H1 (cell line): ENCODE measurements around the gene CTRL. TPM values are rescaled to one million over a fixed set of nuclear protein-coding genes. Genes with fewer than 3 reads are reported as not detected.

ENCODE experiments used
- CTCF ChIA-PET: fragments of 300-600 bp; sonication (Branson Sonifier 250); formaldehyde crosslinking; loops from one replicate; lab custom pipeline; 2021; ENCODE audit not compliant: partially characterized antibody; lab: Charles Lee
- POLR2A ChIA-PET: fragments of 300-600 bp; sonication (Branson Sonifier 250); formaldehyde crosslinking; loops from one replicate; lab custom pipeline; 2021; ENCODE audit warnings: inconsistent platforms; ENCODE audit not compliant: partially characterized antibody; lab: Charles Lee
- DNase-seq, 2 experiments: peaks; one replicate each; pipeline versions ENCODE4 v3.0.0 to v3.0.0-alpha.2; 2010 to 2022; ENCODE audit warnings: low spot score in 2 of 2, low read depth in 1 of 2, mixed read lengths in 1 of 2
- FAIRE-seq: peaks from 2 replicates; lab custom pipeline; 2011; peaks lifted over from hg19 to GRCh38; lab: Jason Lieb, UNC
- H2AFZ ChIP-seq: 2 replicates; pipeline ENCODE4 v1.8.1; 2012; ENCODE audit warnings: low read length, inconsistent platforms
- H2AK5ac ChIP-seq: 2 replicates; pipeline ENCODE4 v1.6.1; 2013; ENCODE audit warnings: low read depth, low read length
- H2BK120ac ChIP-seq: replicated peaks from 2 replicates; pipeline ENCODE3; 2013; ENCODE audit warnings: low read depth, low read length, inconsistent platforms
- H2BK12ac ChIP-seq: 2 replicates; pipeline ENCODE4 v1.6.1; 2013; ENCODE audit warnings: low read depth, low read length
- H2BK15ac ChIP-seq: 2 replicates; pipeline ENCODE4 v1.6.1; 2013; ENCODE audit warnings: low read length
- H2BK20ac ChIP-seq: 2 replicates; pipeline ENCODE4 v1.6.1; 2013; ENCODE audit warnings: low read length
- H2BK5ac ChIP-seq: 2 replicates; pipeline ENCODE4 v1.6.1; 2013; ENCODE audit warnings: low read depth, low read length
- H3K14ac ChIP-seq: 2 replicates; pipeline ENCODE4 v1.6.1; 2013; ENCODE audit warnings: inconsistent platforms; ENCODE audit not compliant: insufficient read length
- H3K18ac ChIP-seq: 2 replicates; pipeline ENCODE4 v1.6.1; 2013; ENCODE audit warnings: low read length; ENCODE audit errors: extremely low read depth
- H3K23ac ChIP-seq: 2 replicates; pipeline ENCODE4 v1.6.1; 2013; ENCODE audit warnings: inconsistent platforms; ENCODE audit not compliant: insufficient read length
- H3K23me2 ChIP-seq: 2 replicates; pipeline ENCODE4 v1.6.1; 2013; ENCODE audit warnings: low read depth, low read length
- H3K27ac ChIP-seq: 2 replicates; pipeline ENCODE4 v1.6.1; 2011; ENCODE audit warnings: low read depth, low read length, inconsistent platforms
- H3K27me3 ChIP-seq, 4 experiments: replicated peaks in 1 of 4; 1 replicate in 1 of 4; 2 replicates in 3 of 4; pipeline versions ENCODE4 v1.6.1 to v1.8.1; 2011 to 2013; ENCODE audit warnings: low read length in 3 of 4, mild to moderate bottlenecking in 3 of 4, inconsistent platforms in 2 of 4, mixed read lengths in 2 of 4, moderate library complexity in 1 of 4; ENCODE audit not compliant: control insufficient read depth in 3 of 4, insufficient read depth in 3 of 4; ENCODE audit errors: extremely low read depth in 1 of 4
- H3K36me3 ChIP-seq, 4 experiments: 2 replicates each; pipeline versions ENCODE4 v1.6.1 to v1.8.1; 2011 to 2013; ENCODE audit warnings: mild to moderate bottlenecking in 4 of 4, low read length in 3 of 4, moderate library complexity in 2 of 4, control low read depth in 1 of 4, inconsistent platforms in 1 of 4; ENCODE audit not compliant: insufficient read depth in 4 of 4, control insufficient read depth in 2 of 4
- H3K4ac ChIP-seq: replicated peaks from 2 replicates; pipeline ENCODE3; 2013; ENCODE audit warnings: low read length, low read depth, mixed read lengths, inconsistent platforms; ENCODE audit not compliant: insufficient read length
- H3K4me1 ChIP-seq, 4 experiments: replicated peaks in 1 of 4; 1 replicate in 1 of 4; 2 replicates in 3 of 4; pipeline versions ENCODE4 v1.6.1 to v1.8.1; 2011 to 2013; ENCODE audit warnings: low read length in 3 of 4, inconsistent platforms in 2 of 4, mixed read lengths in 1 of 4; ENCODE audit not compliant: insufficient read depth in 4 of 4, control insufficient read depth in 3 of 4
- H3K4me2 ChIP-seq, 2 experiments: 2 replicates each; pipeline versions ENCODE4 v1.6.1 to v1.8.1; 2011 to 2013; ENCODE audit warnings: low read depth in 2 of 2, low read length in 2 of 2, control low read depth in 1 of 2, inconsistent platforms in 1 of 2, mild to moderate bottlenecking in 1 of 2; ENCODE audit not compliant: insufficient read depth in 1 of 2
- H3K4me3 ChIP-seq, 4 experiments: fragments of 200-600, 300-600 bp in 1 of 4; sonication (generic), shearing (Covaris generic), sonication (Bioruptor Twin) in 1 of 4; 2 replicates each; pipeline versions ENCODE4 v1.5.1 to v1.8.1; 2011 to 2016; ENCODE audit warnings: low read length in 4 of 4, low read depth in 3 of 4, control low read depth in 2 of 4, inconsistent platforms in 2 of 4, mild to moderate bottlenecking in 2 of 4, mixed read lengths in 1 of 4, moderate library complexity in 1 of 4; ENCODE audit not compliant: insufficient read depth in 2 of 4; ENCODE audit errors: extremely low read depth in 1 of 4
- H3K56ac ChIP-seq: replicated peaks from 2 replicates; pipeline ENCODE3; 2013; ENCODE audit warnings: low read depth, mild to moderate bottlenecking, mixed read lengths, low read length, inconsistent platforms; ENCODE audit not compliant: insufficient read length
- H3K79me1 ChIP-seq: 2 replicates; pipeline ENCODE4 v1.6.1; 2013; ENCODE audit warnings: low read depth, low read length, control low read depth
- H3K79me2 ChIP-seq, 2 experiments: 2 replicates each; pipeline versions ENCODE4 v1.6.1 to v1.8.1; 2012 to 2013; ENCODE audit warnings: low read length in 2 of 2, mild to moderate bottlenecking in 2 of 2, inconsistent platforms in 1 of 2; ENCODE audit not compliant: insufficient read depth in 2 of 2, control insufficient read depth in 1 of 2
- H3K9ac ChIP-seq, 4 experiments: replicated peaks in 1 of 4; 1 replicate in 1 of 4; 2 replicates in 3 of 4; pipeline versions ENCODE4 v1.6.1 to v1.8.1; 2011 to 2013; ENCODE audit warnings: low read depth in 3 of 4, low read length in 3 of 4, control low read depth in 2 of 4, mild to moderate bottlenecking in 2 of 4, moderate library complexity in 2 of 4, inconsistent platforms in 1 of 4; ENCODE audit errors: extremely low read depth in 1 of 4
- H3K9me3 ChIP-seq, 2 experiments: 2 replicates each; pipeline versions ENCODE4 v1.6.1 to v1.8.1; 2012 to 2013; ENCODE audit warnings: mild to moderate bottlenecking in 2 of 2, moderate library complexity in 2 of 2, control low read depth in 1 of 2, inconsistent platforms in 1 of 2, low read depth in 1 of 2, low read length in 1 of 2, mixed read lengths in 1 of 2; ENCODE audit not compliant: insufficient read depth in 2 of 2
- H4K20me1 ChIP-seq, 2 experiments: replicated peaks in 1 of 2; 2 replicates each; pipeline versions ENCODE3 to v1.8.1; 2011 to 2013; ENCODE audit warnings: inconsistent platforms in 2 of 2, low read length in 2 of 2, mild to moderate bottlenecking in 1 of 2; ENCODE audit not compliant: insufficient read depth in 2 of 2, control insufficient read depth in 1 of 2
- H4K5ac ChIP-seq: 2 replicates; pipeline ENCODE4 v1.6.1; 2013; ENCODE audit warnings: low read length, low read depth, mixed read lengths, inconsistent platforms; ENCODE audit not compliant: insufficient read length
- H4K8ac ChIP-seq: 2 replicates; pipeline ENCODE4 v1.8.0; 2013; ENCODE audit warnings: mild to moderate bottlenecking, moderate library complexity, low read length, inconsistent platforms; ENCODE audit not compliant: insufficient read depth; ENCODE audit errors: extremely low read depth
- H4K91ac ChIP-seq: replicated peaks from 2 replicates; pipeline ENCODE3; 2013; ENCODE audit warnings: low read length, mixed read lengths, inconsistent platforms; ENCODE audit not compliant: insufficient read length
- EGR1 ChIP-seq: IDR thresholded peaks from 2 replicates; pipeline ENCODE4 v1.6.1; 2011; ENCODE audit warnings: low read depth, low read length, borderline replicate concordance
- FOSL1 ChIP-seq: IDR thresholded peaks from 2 replicates; pipeline ENCODE4 v1.6.1; 2011; ENCODE audit warnings: mild to moderate bottlenecking, low read depth, low read length, moderate library complexity; ENCODE audit not compliant: insufficient read depth
- POLR2AphosphoS5 ChIP-seq: IDR thresholded peaks from 2 replicates; pipeline ENCODE4 v1.6.1; 2011; ENCODE audit warnings: low read depth, low read length
- WGBS, 2 experiments: shearing (Covaris generic) in 1 of 2; methylation state at CpG; one replicate each; pipeline versions ENCODE4 v1.1.6 to v1.1.7; 2013 to 2015; ENCODE audit warnings: low lambda C conversion rate in 2 of 2, mixed read lengths in 2 of 2, inconsistent platforms in 1 of 2, low coverage in 1 of 2, missing lambda C conversion rate in 1 of 2; ENCODE audit not compliant: insufficient replicate concordance in 2 of 2, insufficient coverage in 1 of 2, insufficient read length in 1 of 2; ENCODE audit errors: extremely low coverage in 1 of 2, missing lambda C conversion rate in 1 of 2; 5-methylcytosine and 5-hydroxymethylcytosine counted together
- polyA plus RNA-seq, 7 experiments: library from polyadenylated mRNA; depleted of rRNA in 3 of 7; stranded (reverse) in 5 of 7; unstranded in 2 of 7; fragments of >200 nt in 5 of 7; fragments of 200-250 nt in 2 of 7; gene quantifications; 1 replicate in 5 of 7; 2 replicates in 1 of 7; 4 replicates in 1 of 7; pipeline versions ENCODE4 v1.2.1 to v1.2.3, GENCODE V29; 2011 to 2013; ENCODE audit warnings: missing spikeins in 2 of 7, mixed read lengths in 2 of 7
- total RNA-seq: library from RNA; stranded (reverse); fragmentation: NEBNext Ultra II Directional; extraction: Animal tissue kit (Norgen Biotek cat#: 25700); gene quantifications from 2 replicates; pipeline ENCODE4 v1.2.1, GENCODE V29; 2021

The CTRL gene
- total and polyA plus RNA-seq, 2 of the 8 experiments (the other 6 are each of a cell fraction or from before 2014, with no cell fraction given): 1.7 to 4.2 TPM

- no peak overlapping the region for H3K14ac ChIP-seq
- H3K23me2 ChIP-seq: no peaks in the 10 kb centered on the region
- H2BK5ac ChIP-seq: no peak overlapping the region
- H3K79me2 ChIP-seq: no peaks in the 10 kb centered on the region
- H4K5ac ChIP-seq: no peak overlapping the region
- TF ChIP-seq FOSL1: no peak
- no peak for TF ChIP-seq POLR2AphosphoS5
- TF ChIP-seq EGR1: no peak
- H3K18ac ChIP-seq: no peak overlapping the region
- H4K20me1 ChIP-seq: no peaks in the 10 kb centered on the region
- CTCF ChIA-PET: interaction anchor here (1.2 to 1.5 kb wide), 6 partner anchors 8 to 44 kb away, joined by 3 to 10 read pairs (median 4); no protein-coding TSS in a partner anchor
- H4K8ac ChIP-seq: no peak overlapping the region
- H2BK120ac ChIP-seq: no peak overlapping the region
- H3K27me3 ChIP-seq: peaks cover 0 to 2% (median 0%) of the 10 kb centered on the region in 4 experiments; a peak in 2 of 7 replicates
- H2AK5ac ChIP-seq: no peak overlapping the region
- H3K4me1 ChIP-seq: peaks cover 0 to 4% (median 0%) of the 10 kb centered on the region in 4 experiments; a peak in 3 of 7 replicates
- DNase-seq: no peak
- H3K79me1 ChIP-seq: no peaks in the 10 kb centered on the region
- H3K27ac ChIP-seq: no peak overlapping the region
- no peak overlapping the region for H3K4me2 ChIP-seq
- H3K4me3 ChIP-seq: no peak overlapping the region
- POLR2A ChIA-PET: interaction anchor here (0.7 to 1.8 kb wide), 3 partner anchors 11 to 46 kb away, joined by 3 to 5 read pairs (median 3); partner anchors contain the start of genes DDX28 and DUS2
- no peaks in the 10 kb centered on the region; a peak in 1 of 4 replicates for H3K9me3 ChIP-seq
- no peak overlapping the region for H2BK12ac ChIP-seq
- no peaks in the 10 kb centered on the region; a peak in 1 of 8 replicates for H3K36me3 ChIP-seq
- 83% methylated on average over 9 of the region's 9 CpGs; no CpG with 5 or more reads in 1 of the 2 experiments for WGBS, 2 experiments
- no peak overlapping the region for H2BK15ac ChIP-seq
- H2BK20ac ChIP-seq: no peak overlapping the region
- no peak overlapping the region for H3K4ac ChIP-seq
- H3K9ac ChIP-seq: no peak overlapping the region
- no peak overlapping the region for H4K91ac ChIP-seq
- FAIRE-seq: no peak
- no peak overlapping the region for H3K23ac ChIP-seq
- H3K56ac ChIP-seq: no peak overlapping the region
- no peak overlapping the region for H2AFZ ChIP-seq
Observed at GRCh38 chr16:67977469-67978227, 46.0 kb upstream of the CTRL start.
